GM12801 (cell line): ENCODE measurements around the gene EIPR1.

ENCODE experiments used
- CTCF ChIP-seq: IDR thresholded peaks from one replicate; pipeline ENCODE4 v1.5.1; 2011; ENCODE audit warnings: control low read depth; ENCODE audit not compliant: insufficient read length; ENCODE audit errors: extremely low read depth

Gene EIPR1

GRCh38 chr2:3349211-3349693, 28.4 kb downstream of the EIPR1 start:
- no peak for TF ChIP-seq CTCF

- TF ChIP-seq CTCF, result no peak
Observed at GRCh38 chr2:3348767-3349166, 28.9 kb downstream of the EIPR1 start.

GRCh38 chr2:3345621-3346020, 32.0 kb downstream of the EIPR1 start:
- no peak for TF ChIP-seq CTCF

- TF ChIP-seq CTCF, result no peak
Observed at GRCh38 chr2:3344897-3345296, 32.7 kb downstream of the EIPR1 start.

GRCh38 chr2:3343012-3343411, 34.6 kb downstream of the EIPR1 start:
- no peak for TF ChIP-seq CTCF

- no peak for TF ChIP-seq CTCF
Observed at GRCh38 chr2:3342324-3342723, 35.3 kb downstream of the EIPR1 start.

- TF ChIP-seq CTCF, result no peak
Observed at GRCh38 chr2:3341336-3341735, 36.3 kb downstream of the EIPR1 start.

- TF ChIP-seq CTCF, result no peak
Observed at GRCh38 chr2:3340144-3340543, 37.5 kb downstream of the EIPR1 start.
